ENCODE data around the gene SFTA2.
A peak's percentile ranks its signal among the peaks of the same experiment; 100 is the strongest.
"Not testable (repeated sequence)": the region's sequence is repeated elsewhere in the genome, so short reads cannot be mapped to it uniquely, and the experiment has no call there.

SFTA2 gene

DNA sequence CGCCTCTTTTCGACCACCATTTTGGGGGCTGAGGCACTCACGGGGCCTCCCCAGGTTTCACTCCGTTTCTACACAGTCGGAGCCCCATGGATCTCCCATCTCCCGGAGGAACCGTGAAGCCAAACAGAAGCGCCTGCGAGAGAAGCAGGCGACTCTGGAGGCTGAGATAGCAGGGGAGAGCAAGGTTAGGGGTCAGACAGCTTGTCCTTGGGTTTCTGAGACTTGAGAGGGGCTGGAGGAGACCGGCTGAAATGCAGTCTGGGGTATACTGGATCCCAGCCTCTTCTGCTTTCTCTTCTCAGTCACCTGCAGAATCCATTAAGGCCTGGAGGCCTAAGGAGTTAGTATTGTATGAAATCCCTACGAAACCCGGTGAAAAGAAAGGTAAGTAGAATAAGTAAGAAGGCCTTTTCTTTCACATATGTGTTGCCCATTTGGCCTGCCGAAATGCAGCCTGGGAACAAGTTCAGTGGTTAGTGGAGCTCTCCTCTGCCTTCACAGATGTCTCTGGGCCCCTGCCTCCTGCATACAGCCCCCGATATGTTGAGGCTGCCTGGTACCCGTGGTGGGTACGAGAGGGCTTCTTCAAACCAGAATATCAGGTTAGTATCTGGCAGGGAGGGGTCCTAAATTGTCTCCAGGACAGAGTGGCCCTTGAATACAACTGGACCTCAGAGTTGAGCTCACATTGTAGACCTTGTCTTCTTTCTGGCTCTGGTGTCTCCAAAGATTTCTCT lies 16.9 kb downstream of the SFTA2 start:
- Mint-ChIP-seq H3K36me3 (ENCODE audit: insufficient read depth) (peaks cover 19% of the 10 kb centered on the region), H3K4me1 (ENCODE audit: low read depth in 2 of 2) (peaks cover 16 to 22% of the 10 kb centered on the region in 2 donors), H3K9me3 (no peaks in the 10 kb centered on the region), H3K4me3 (peak overlapping the region; percentile 77 to 84), H3K27ac (peak overlapping the region; percentile 70 to 83), H3K27me3 (no peaks in the 10 kb centered on the region)
- DNase-seq = no peak
- ATAC-seq (replicated peaks) = no peak

DNA sequence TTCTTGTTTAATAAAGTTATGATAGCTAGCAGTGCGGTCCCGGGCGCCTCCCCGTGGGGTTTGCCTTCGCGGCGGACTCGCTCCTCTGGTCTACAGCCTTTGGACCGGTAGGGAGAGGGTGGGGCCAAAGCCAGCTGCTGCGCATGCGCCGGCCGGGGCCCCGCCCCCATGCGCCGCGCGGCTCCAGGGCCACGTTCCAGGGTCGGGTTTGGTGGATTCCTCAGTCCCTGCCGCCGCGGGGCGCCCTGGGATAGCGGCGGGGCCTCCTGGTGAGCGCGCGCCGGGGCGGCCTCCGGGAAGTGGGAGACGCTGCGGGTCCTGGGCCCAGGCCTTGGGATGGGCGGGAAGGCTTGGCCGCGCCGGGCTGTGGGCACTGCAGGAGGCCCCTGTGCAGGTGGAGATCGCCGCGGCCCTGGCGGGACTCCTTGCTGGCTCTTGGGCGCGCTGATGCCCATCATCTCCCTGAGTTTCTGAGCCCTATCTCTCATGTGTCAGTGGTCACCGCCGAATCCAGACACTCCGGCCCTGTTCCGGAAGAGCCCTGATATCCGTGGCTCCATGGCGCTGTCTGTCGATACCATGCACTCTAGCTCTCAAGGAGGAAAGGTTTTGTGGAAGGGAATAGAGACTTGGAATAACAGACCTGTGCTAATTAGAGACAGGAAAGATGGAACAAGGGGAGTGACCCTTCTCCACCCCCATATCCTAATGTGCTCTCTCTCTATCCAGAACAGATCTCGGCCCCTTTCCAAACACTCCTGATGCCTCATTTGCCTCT lies 17.7 kb downstream of the SFTA2 start, which contains the start of gene VARS2:
VARS2 (plus strand) TSS at position 163 of the 778 bp plus-strand sequence; CDS start at position 762, 599 bp downstream.
- peaks cover 16% of the 10 kb centered on the region for H3K36me3 Mint-ChIP-seq (ENCODE audit: insufficient read depth)
- no peaks in the 10 kb centered on the region for H3K27me3 Mint-ChIP-seq
- H3K9me3 Mint-ChIP-seq = no peaks in the 10 kb centered on the region
- peak within 1 kb of the TSS; percentile 70 to 83 for H3K27ac Mint-ChIP-seq
- peaks cover 20 to 22% of the 10 kb centered on the region in 2 donors for H3K4me1 Mint-ChIP-seq (ENCODE audit: low read depth in 2 of 2)
- DNase-seq = peak; percentile 76 to 85 (median 83)
- H3K4me3 Mint-ChIP-seq = peak within 1 kb of the TSS; percentile 77 to 84
- ATAC-seq (replicated peaks) = peak; percentile 96

DNA sequence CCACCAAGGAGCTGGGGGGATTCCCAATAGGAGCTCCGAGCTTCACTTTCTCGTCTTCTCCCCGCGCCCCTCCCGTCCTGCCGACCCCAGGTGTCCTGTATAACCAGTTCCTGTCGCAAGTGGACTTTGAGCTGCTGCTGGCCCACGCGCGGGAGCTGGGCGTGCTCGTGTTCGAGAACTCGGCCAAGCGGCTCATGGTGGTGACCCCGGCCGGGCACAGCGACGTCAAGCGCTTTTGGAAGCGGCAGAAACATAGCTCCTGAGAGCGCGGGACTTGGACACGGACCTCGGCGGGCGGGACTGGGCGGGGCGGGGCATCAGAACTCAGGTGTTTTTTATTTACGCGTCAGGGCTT lies 18.3 kb downstream of the SFTA2 start:
- Mint-ChIP-seq H3K9me3 (no peaks in the 10 kb centered on the region), H3K36me3 (ENCODE audit: insufficient read depth) (peaks cover 16% of the 10 kb centered on the region), H3K27me3 (no peaks in the 10 kb centered on the region), H3K4me1 (ENCODE audit: low read depth in 2 of 2) (peaks cover 26% of the 10 kb centered on the region in 2 donors), H3K4me3 (peak overlapping the region; percentile 77 to 84), H3K27ac (peak overlapping the region; percentile 70 to 83)
- ATAC-seq (replicated peaks) = no peak
- peak in 1 of 3 experiments; percentile 8 for DNase-seq

DNA sequence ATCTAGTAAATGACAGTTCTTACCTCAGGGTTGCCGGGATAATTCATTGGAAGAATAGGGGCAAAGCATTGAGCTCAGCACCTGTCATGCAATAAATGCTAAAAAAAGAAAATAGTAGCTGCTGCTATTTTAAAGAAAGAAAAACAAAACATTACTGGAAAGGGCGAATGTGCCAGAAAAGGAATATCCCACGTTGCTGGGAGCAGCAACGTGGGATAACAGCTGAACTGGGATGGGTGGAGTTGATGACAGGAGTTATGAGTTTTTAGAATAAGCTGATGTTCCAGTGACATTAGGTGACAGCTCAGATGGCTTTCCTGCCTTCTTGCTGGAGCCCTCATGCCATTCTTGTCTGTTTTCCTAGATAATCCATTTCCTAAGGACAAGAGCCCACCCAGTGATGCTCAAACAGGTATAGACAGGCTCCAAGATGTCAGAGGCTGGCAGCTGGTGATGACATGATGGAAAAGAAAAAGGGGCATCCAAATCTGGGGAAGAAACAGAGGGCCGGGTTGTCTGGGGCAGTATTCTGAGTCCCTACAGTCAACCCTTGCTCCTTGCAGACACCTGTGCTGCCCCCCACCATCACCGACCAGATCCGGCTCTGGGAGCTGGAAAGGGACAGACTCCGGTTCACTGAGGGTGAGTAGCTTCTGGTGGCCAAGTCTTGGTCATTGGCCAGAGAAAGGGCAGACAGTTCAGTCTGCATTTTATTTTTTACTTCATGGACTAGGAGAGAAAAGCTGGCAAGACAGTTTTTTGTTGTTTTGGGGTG lies 19.0 kb downstream of the SFTA2 start:
- Mint-ChIP-seq H3K9me3 (no peaks in the 10 kb centered on the region), H3K4me1 (ENCODE audit: low read depth in 2 of 2) (peaks cover 34% of the 10 kb centered on the region in 2 donors), H3K36me3 (ENCODE audit: insufficient read depth) (peaks cover 12% of the 10 kb centered on the region), H3K27me3 (no peaks in the 10 kb centered on the region), H3K27ac (no peak overlapping the region), H3K4me3 (peak overlapping the region; percentile 77 to 84)
- ATAC-seq (replicated peaks) (no peak), DNase-seq (no peak)

- not testable (repeated sequence) for H3K27me3 Mint-ChIP-seq; H3K36me3 Mint-ChIP-seq (ENCODE audit: insufficient read depth); H3K4me3 Mint-ChIP-seq; DNase-seq; ATAC-seq (replicated peaks); H3K27ac Mint-ChIP-seq; H3K9me3 Mint-ChIP-seq
- H3K4me1 Mint-ChIP-seq (ENCODE audit: low read depth in 2 of 2) = peaks cover 34 to 37% of the 10 kb centered on the region in 2 donors
These were observed 21.5 kb downstream of the SFTA2 start for GRCh38 chr6:30910473-30910872.

DNA sequence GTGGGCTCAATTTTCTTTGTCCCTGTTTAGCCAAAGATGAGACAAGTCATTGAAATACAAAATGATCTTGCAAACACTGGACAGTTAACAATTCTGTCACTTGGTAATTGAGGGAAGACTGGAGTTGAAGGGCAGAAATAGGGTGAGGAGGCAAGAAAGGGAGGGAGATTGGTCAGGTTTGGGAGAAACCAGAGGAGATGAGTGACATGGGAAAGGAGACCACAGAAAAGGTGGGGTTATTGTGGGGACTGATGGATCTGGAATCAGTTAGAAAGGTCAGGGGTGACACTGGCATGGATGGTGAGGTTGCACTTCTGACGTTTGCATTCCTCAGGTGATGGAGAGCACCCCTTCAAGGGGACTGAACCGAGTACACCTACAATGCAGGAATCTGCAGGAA lies 23.3 kb downstream of the SFTA2 start:
- Mint-ChIP-seq H3K4me1 (ENCODE audit: low read depth in 2 of 2) (peaks cover 24% of the 10 kb centered on the region in 2 donors), H3K27me3 (no peaks in the 10 kb centered on the region), H3K4me3 (peak overlapping the region; percentile 95 to 96), H3K36me3 (ENCODE audit: insufficient read depth) (peaks cover 9% of the 10 kb centered on the region), H3K27ac (peak overlapping the region; percentile 30 to 88), H3K9me3 (no peaks in the 10 kb centered on the region)
- ATAC-seq (replicated peaks) (no peak), DNase-seq (no peak)

- DNase-seq (peak; percentile 88 to 93 (median 89)), ATAC-seq (replicated peaks) (peak; percentile 98)
- H3K27ac Mint-ChIP-seq = peak within 1 kb of the TSS; percentile 30 to 88
- peaks cover 17 to 24% of the 10 kb centered on the region in 2 donors for H3K4me1 Mint-ChIP-seq (ENCODE audit: low read depth in 2 of 2)
- H3K27me3 Mint-ChIP-seq = no peaks in the 10 kb centered on the region
- H3K36me3 Mint-ChIP-seq (ENCODE audit: insufficient read depth) = peaks cover 9% of the 10 kb centered on the region
- H3K4me3 Mint-ChIP-seq = peak within 1 kb of the TSS; percentile 95 to 96
- H3K9me3 Mint-ChIP-seq = no peaks in the 10 kb centered on the region
These were observed 24.0 kb downstream of the SFTA2 start, which contains the start of gene GTF2H4 for GRCh38 chr6:30907758-30908591. GTF2H4 (plus strand) TSS chr6:30908207.

GRCh38 chr6:30907290-30907757 lies 24.6 kb downstream of the SFTA2 start:
- peak overlapping the region; percentile 95 to 96 for H3K4me3 Mint-ChIP-seq
- not testable (repeated sequence) for H3K27me3 Mint-ChIP-seq; ATAC-seq (replicated peaks); H3K36me3 Mint-ChIP-seq (ENCODE audit: insufficient read depth); H3K9me3 Mint-ChIP-seq; DNase-seq
- peaks cover 17 to 24% of the 10 kb centered on the region in 2 donors for H3K4me1 Mint-ChIP-seq (ENCODE audit: low read depth in 2 of 2)
- peak overlapping the region in 1 of 2 donors; percentile 30 for H3K27ac Mint-ChIP-seq

- Mint-ChIP-seq H3K36me3 (ENCODE audit: insufficient read depth) (peaks cover 2% of the 10 kb centered on the region), H3K4me1 (ENCODE audit: low read depth in 2 of 2) (peaks cover 6 to 10% of the 10 kb centered on the region in 2 donors), H3K27me3 (no peaks in the 10 kb centered on the region), H3K4me3 (no peak overlapping the region), H3K27ac (no peak overlapping the region), H3K9me3 (no peaks in the 10 kb centered on the region)
- ATAC-seq (replicated peaks) = no peak
- no peak for DNase-seq
These were observed 28.7 kb downstream of the SFTA2 start for GRCh38 chr6:30903236-30903635.

- ATAC-seq (replicated peaks) (no peak), DNase-seq (no peak)
- Mint-ChIP-seq H3K9me3 (no peaks in the 10 kb centered on the region), H3K27ac (no peak overlapping the region), H3K27me3 (no peaks in the 10 kb centered on the region), H3K4me1 (ENCODE audit: low read depth in 2 of 2) (peaks cover under 1 to 4% of the 10 kb centered on the region in 2 donors), H3K36me3 (ENCODE audit: insufficient read depth) (peaks cover 2% of the 10 kb centered on the region), H3K4me3 (no peak overlapping the region)
These were observed 29.3 kb downstream of the SFTA2 start for GRCh38 chr6:30902709-30903108.

- H3K36me3 Mint-ChIP-seq (ENCODE audit: insufficient read depth); H3K4me3 Mint-ChIP-seq; ATAC-seq (replicated peaks); H3K9me3 Mint-ChIP-seq; H3K27me3 Mint-ChIP-seq; DNase-seq; H3K4me1 Mint-ChIP-seq (ENCODE audit: low read depth in 2 of 2); H3K27ac Mint-ChIP-seq: not testable (repeated sequence)
These were observed 29.8 kb downstream of the SFTA2 start for GRCh38 chr6:30902196-30902595.

- H3K4me3 Mint-ChIP-seq = no peak overlapping the region
- no peaks in the 10 kb centered on the region for H3K4me1 Mint-ChIP-seq (ENCODE audit: low read depth in 2 of 2)
- no peak overlapping the region for H3K27ac Mint-ChIP-seq
- DNase-seq = no peak
- no peaks in the 10 kb centered on the region for H3K9me3 Mint-ChIP-seq
- no peaks in the 10 kb centered on the region for H3K27me3 Mint-ChIP-seq
- H3K36me3 Mint-ChIP-seq (ENCODE audit: insufficient read depth) = peaks cover 2% of the 10 kb centered on the region
- ATAC-seq (replicated peaks) = no peak
These were observed 30.5 kb downstream of the SFTA2 start for GRCh38 chr6:30901436-30901835.
